22Rv1 (cell line): ENCODE results near the gene RP9.

Experiments used
- H3K27ac ChIP-seq: fragments of 450-650 bp; 2 replicates; pipeline ENCODE4 v1.5.1; 2017
- ZFX ChIP-seq: fragments of 450-650 bp; IDR thresholded peaks from 2 replicates; pipeline ENCODE4 v1.6.1; 2017; ENCODE audit warnings: antibody characterized with exemption, borderline replicate concordance
- TF ChIP-seq, protein P1 (sequence below): fragments of 450-650 bp; IDR thresholded peaks from 2 replicates; pipeline ENCODE4 v1.5.1; 2017; ENCODE audit warnings: mild to moderate bottlenecking

Gene RP9

DNA sequence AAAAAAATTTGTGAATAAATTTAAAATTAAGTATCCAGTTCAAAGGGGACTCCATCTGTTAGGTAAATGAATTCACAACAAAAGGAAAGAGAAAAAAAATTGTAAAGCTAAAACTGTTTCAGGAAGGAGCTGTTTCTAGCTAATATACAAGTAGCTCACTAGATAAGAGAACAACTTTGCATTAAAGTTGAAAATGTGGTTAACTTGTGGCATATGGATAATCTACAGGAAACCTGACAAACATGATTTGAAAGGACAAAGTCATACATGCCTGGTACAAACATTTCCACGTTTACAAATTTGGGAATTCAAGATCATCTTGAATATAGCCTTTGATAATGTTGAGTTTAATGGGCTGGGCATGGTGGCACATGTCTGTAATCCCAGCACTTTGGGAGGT lies 55.5 kb downstream of the RP9 start:
- H3K27ac ChIP-seq, result peak overlapping the region; percentile 52; the same call in 1 of the 2 replicates
- TF ChIP-seq ZFX, result no peak
- TF ChIP-seq, protein P1, sequence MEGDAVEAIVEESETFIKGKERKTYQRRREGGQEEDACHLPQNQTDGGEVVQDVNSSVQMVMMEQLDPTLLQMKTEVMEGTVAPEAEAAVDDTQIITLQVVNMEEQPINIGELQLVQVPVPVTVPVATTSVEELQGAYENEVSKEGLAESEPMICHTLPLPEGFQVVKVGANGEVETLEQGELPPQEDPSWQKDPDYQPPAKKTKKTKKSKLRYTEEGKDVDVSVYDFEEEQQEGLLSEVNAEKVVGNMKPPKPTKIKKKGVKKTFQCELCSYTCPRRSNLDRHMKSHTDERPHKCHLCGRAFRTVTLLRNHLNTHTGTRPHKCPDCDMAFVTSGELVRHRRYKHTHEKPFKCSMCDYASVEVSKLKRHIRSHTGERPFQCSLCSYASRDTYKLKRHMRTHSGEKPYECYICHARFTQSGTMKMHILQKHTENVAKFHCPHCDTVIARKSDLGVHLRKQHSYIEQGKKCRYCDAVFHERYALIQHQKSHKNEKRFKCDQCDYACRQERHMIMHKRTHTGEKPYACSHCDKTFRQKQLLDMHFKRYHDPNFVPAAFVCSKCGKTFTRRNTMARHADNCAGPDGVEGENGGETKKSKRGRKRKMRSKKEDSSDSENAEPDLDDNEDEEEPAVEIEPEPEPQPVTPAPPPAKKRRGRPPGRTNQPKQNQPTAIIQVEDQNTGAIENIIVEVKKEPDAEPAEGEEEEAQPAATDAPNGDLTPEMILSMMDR, result no peak

DNA sequence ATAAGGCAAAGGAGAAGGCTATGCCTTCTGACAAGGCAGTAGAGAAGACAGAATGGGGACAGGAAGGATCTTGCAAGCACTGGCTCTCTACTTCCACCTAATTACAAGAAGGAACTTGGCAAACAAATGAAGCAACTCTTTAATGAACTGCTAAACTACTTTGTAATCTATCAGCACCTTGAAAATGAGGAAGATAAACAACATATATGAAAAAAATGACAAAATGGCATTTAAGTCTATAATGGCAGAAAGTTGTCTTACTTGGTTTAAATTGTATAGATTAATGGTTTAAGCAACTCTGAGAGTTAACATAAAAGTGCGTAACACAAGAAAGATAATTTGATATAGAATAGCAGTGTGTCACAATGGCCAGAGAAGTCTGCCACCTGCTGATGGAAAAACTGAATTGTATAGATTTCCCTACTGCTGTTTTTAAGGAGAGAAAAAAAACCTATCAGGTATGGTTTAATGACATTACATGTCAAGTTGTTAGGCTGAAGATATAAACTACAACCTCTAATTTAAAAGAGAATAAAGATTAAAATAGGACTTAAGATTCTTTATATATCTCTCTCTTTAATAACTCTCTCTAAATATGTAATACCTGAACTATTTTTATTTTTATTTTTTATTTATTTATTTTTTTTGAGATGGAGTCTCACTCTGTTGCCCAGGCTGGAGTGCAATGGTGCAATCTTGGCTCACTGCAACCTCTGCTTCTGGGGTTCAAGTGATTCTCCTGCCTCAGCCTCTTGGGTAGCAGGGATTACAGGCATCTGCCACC lies 58.5 kb downstream of the RP9 start:
- H3K27ac ChIP-seq, result peak overlapping the region; percentile 66
- no peak for TF ChIP-seq ZFX
- TF ChIP-seq, protein P1, result peak; percentile 95

DNA sequence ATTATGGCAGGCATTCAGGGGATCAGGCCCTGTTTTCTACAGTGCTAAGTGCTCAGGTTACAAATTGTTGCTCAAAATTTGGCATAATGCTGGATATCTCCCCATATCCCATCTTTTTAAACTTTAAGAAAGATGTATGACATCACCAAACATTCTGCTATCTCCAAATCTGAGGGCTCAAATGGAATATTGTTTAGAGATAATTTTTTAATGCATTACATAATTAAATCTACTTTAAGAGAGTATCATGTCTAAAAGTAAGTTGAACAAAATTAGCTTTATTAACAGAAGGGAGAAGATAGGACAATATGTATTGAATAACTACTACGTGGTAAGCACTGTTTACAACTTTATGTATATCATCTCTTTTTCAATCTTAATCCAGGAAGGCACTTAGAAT lies 60.5 kb downstream of the RP9 start:
- peak overlapping the region; percentile 99; the same call in 1 of the 2 replicates for H3K27ac ChIP-seq
- TF ChIP-seq, protein P1, result no peak
- no peak for TF ChIP-seq ZFX

DNA sequence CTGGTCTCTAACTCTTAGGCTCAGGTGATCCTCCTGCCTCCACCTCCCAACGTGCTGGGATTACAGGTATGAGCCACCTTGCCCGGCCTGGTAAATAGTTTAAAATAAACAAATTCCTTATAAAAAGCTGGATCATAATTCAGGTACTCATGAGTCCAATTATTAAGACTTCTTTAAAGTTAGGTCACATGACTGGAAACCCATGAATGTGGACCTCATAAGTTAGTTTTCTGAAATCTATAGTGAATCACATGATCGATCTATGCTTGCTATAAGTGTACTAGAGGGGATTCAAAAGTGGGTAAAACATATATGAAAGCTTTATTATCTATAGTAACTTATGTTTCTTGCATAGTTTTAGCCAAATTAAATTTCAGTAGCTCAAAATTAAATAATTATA lies 60.9 kb downstream of the RP9 start:
- TF ChIP-seq ZFX, result no peak
- TF ChIP-seq, protein P1, result no peak
- H3K27ac ChIP-seq, result peak overlapping the region; percentile 99; the same call in 1 of the 2 replicates

DNA sequence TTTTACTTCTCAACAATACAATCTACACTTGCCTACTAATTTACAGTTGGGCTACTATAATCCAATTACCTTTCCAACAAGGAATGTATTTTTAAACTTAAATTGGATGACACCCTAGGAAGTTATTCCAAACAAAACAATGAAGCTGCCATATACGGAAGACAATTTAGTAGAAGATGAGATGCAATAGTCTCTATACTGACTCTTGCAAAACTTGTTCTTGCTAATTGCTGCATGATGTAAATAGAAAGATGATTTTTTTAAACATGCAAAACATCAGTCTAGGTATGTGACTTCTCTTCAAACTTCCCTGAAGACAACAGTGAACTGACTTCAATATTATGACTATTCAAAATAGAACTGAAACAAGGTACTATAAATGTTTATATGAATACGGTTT lies 64.2 kb downstream of the RP9 start:
- TF ChIP-seq ZFX, result no peak
- TF ChIP-seq, protein P1, result no peak
- peak overlapping the region; percentile 99 for H3K27ac ChIP-seq
